ENCODE data around the gene GTF2IRD1.

DNA sequence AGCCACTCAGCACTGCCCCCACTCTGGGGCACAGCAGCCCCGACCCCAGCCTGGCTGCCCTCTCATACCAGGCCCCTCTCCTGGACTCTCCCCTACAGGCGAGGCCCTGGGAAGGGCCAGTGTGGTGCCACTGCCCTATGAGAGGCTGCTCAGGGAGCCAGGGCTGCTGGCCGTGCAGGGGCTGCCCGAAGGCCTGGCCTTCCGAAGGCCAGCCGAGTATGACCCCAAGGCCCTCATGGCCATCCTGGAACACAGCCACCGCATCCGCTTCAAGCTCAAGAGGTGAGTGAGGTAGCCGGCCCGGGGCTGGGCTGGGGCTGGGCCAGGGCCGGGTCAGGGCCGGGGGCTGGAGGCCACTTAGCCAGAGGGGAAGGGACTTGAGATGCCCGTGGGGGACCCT lies 64.3 kb downstream of the GTF2IRD1 start:
- TF ChIP-seq, protein P1, sequence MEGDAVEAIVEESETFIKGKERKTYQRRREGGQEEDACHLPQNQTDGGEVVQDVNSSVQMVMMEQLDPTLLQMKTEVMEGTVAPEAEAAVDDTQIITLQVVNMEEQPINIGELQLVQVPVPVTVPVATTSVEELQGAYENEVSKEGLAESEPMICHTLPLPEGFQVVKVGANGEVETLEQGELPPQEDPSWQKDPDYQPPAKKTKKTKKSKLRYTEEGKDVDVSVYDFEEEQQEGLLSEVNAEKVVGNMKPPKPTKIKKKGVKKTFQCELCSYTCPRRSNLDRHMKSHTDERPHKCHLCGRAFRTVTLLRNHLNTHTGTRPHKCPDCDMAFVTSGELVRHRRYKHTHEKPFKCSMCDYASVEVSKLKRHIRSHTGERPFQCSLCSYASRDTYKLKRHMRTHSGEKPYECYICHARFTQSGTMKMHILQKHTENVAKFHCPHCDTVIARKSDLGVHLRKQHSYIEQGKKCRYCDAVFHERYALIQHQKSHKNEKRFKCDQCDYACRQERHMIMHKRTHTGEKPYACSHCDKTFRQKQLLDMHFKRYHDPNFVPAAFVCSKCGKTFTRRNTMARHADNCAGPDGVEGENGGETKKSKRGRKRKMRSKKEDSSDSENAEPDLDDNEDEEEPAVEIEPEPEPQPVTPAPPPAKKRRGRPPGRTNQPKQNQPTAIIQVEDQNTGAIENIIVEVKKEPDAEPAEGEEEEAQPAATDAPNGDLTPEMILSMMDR (IDR thresholded peaks at IDR 0.05; ENCODE audit: low read depth, low read length, poor library complexity, severe bottlenecking): no peak
- no peak for TF ChIP-seq EZH2phosphoT487 (IDR thresholded peaks at IDR 0.05; ENCODE audit: borderline replicate concordance, low read length)

All from DOHH2 (cell line).